ENCODE measurements around the gene MUC6. TPM values are rescaled to one million over a fixed set of nuclear protein-coding genes. Genes with fewer than 3 reads are reported as not detected.

MUC6 gene
- total RNA-seq, 3 donors from 2014 or later (not counting 1 experiment from before 2014, with no cell fraction given) = not detected

DNA sequence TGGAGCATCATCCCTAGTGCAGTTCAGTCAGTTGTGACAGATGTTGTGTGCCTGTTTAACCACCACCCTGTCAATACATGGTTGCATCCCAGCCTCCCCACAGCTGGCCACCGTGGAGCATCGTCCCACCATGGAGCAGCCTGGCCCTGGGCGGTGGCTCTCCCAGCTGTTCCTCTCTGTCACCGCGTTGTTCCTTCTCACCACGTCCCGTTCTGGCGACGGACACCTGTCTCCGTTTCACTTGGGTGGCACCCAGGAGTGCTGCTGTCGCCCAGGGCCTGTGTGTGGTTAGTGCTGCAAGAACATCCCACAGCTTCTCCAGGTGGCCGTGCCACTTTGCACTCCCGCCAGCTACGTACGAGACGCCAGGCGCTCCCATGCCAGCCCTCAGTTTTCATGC lies 26.5 kb downstream of the MUC6 start:
- Histone ChIP-seq H3K27ac (ENCODE audit: low read length) (no peak overlapping the region), H3K4me1 (ENCODE audit: control insufficient read depth, insufficient read depth, low read length) (no peaks in the 10 kb centered on the region), H3K36me3 (ENCODE audit: control insufficient read depth, insufficient read depth, low read length) (peaks cover 33% of the 10 kb centered on the region), H3K9me3 (ENCODE audit: control insufficient read depth, insufficient read depth, low read length) (no peaks in the 10 kb centered on the region), H3K4me3 (ENCODE audit: low read length) (no peak overlapping the region), H3K27me3 (ENCODE audit: control insufficient read depth, insufficient read depth, low read length) (no peaks in the 10 kb centered on the region)
- Mint-ChIP-seq H3K4me3 (no peak overlapping the region), H3K4me1 (no peaks in the 10 kb centered on the region), H3K27ac (no peak overlapping the region), H3K27me3 (ENCODE audit: low read depth in 2 of 2) (no peaks in the 10 kb centered on the region), H3K36me3 (no peaks in the 10 kb centered on the region), H3K9me3 (no peaks in the 10 kb centered on the region)
- no peak for DNase-seq
- TF ChIP-seq CTCF (IDR thresholded peaks at IDR 0.05) = no peak
- 97% methylated on average over 17 of the region's 17 CpGs for WGBS (ENCODE audit: insufficient coverage)
- no peak for ATAC-seq
- intact Hi-C loops (cut with micrococcal nuclease) = loop anchor here (10.0 kb wide), 1 partner anchor 65 kb away; no protein-coding TSS in a partner anchor

- Mint-ChIP-seq H3K27me3 (ENCODE audit: low read depth in 2 of 2) (no peaks in the 10 kb centered on the region), H3K4me1 (no peaks in the 10 kb centered on the region), H3K27ac (no peak overlapping the region), H3K36me3 (no peaks in the 10 kb centered on the region), H3K4me3 (no peak overlapping the region), H3K9me3 (no peaks in the 10 kb centered on the region)
- intact Hi-C loops (cut with micrococcal nuclease) = no loop called here
- no peak for DNase-seq
- Histone ChIP-seq H3K27me3 (ENCODE audit: control insufficient read depth, insufficient read depth, low read length) (no peaks in the 10 kb centered on the region), H3K27ac (ENCODE audit: low read length) (no peak overlapping the region), H3K4me3 (ENCODE audit: low read length) (no peak overlapping the region), H3K36me3 (ENCODE audit: control insufficient read depth, insufficient read depth, low read length) (peaks cover 37% of the 10 kb centered on the region), H3K4me1 (ENCODE audit: control insufficient read depth, insufficient read depth, low read length) (no peaks in the 10 kb centered on the region), H3K9me3 (ENCODE audit: control insufficient read depth, insufficient read depth, low read length) (no peaks in the 10 kb centered on the region)
- ATAC-seq = no peak
- TF ChIP-seq CTCF (IDR thresholded peaks at IDR 0.05) = no peak
- WGBS (ENCODE audit: insufficient coverage) = 90% methylated on average over 33 of the region's 33 CpGs
These were observed 27.1 kb downstream of the MUC6 start for GRCh38 chr11:1009371-1009770.

DNA sequence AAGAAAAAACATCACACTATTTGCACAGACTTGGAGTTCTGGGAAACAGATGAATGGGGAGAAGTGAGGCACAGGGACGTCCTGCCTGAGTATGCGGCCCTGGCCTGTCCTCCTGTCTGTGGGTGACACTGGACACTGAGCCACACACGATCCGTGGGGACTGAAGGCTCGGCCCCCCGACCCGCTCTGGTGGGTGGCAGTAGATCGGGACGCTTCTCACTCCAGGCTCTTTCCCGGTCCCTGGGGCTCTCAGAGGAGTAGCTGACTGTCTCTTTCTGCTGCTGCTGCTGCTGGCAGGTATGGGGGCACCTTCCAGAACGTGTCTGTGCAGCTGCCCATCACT lies 27.7 kb downstream of the MUC6 start:
- no peak overlapping the region for H3K4me3 Mint-ChIP-seq
- no peaks in the 10 kb centered on the region for H3K27me3 ChIP-seq (ENCODE audit: control insufficient read depth, insufficient read depth, low read length)
- H3K27ac ChIP-seq (ENCODE audit: low read length) = no peak overlapping the region
- 95% methylated on average over 11 of the region's 11 CpGs for WGBS (ENCODE audit: insufficient coverage)
- intact Hi-C loops (cut with micrococcal nuclease) = no loop called here
- no peak for TF ChIP-seq CTCF (IDR thresholded peaks at IDR 0.05)
- no peak overlapping the region for H3K4me3 ChIP-seq (ENCODE audit: low read length)
- no peaks in the 10 kb centered on the region for H3K4me1 Mint-ChIP-seq
- H3K9me3 ChIP-seq (ENCODE audit: control insufficient read depth, insufficient read depth, low read length) = no peaks in the 10 kb centered on the region
- no peaks in the 10 kb centered on the region for H3K9me3 Mint-ChIP-seq
- peaks cover 40% of the 10 kb centered on the region for H3K36me3 ChIP-seq (ENCODE audit: control insufficient read depth, insufficient read depth, low read length)
- no peak overlapping the region for H3K27ac Mint-ChIP-seq
- no peaks in the 10 kb centered on the region for H3K36me3 Mint-ChIP-seq
- DNase-seq (no peak), ATAC-seq (no peak)
- H3K27me3 Mint-ChIP-seq (ENCODE audit: low read depth in 2 of 2) = no peaks in the 10 kb centered on the region
- H3K4me1 ChIP-seq (ENCODE audit: control insufficient read depth, insufficient read depth, low read length) = no peaks in the 10 kb centered on the region

DNA sequence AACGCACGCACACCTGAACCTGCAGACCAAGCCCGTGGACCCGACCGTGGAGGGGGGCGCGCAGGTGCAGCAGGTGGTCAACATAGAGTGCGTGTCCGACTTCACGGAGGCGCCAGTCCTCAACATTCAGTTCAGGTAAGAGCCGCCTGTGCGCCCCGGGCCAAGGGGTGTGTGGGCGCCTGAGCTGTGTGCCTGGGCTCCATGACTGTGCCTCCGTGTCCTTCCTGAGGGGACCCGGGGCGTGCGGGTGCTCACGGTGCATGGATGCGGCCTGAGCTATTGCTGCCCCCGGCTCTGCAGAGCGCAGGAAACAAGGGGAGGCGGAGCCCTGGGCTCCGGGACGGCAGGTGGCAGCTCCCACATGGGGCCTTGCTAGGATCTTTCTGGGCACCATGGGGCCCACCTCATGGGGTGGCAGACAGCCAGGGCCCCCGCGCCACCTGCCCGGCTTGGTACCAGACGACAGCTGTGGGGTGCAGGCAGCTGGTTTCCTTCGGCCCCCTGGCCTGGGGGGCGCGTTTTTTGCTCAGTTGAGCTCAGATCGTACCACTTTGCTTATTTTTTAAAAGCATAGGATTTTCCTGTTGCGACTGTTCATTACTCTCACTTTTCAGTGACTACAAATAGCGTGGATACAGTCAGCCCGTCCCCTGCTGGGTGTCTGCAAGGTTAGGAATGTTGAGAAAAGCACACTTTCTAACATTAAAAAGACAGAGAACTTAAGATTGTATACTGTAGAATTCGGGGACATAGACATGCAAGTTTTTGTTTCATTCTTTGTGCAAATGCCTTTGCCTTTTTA lies 28.3 kb downstream of the MUC6 start:
- Histone ChIP-seq H3K4me3 (ENCODE audit: low read length) (no peak overlapping the region), H3K36me3 (ENCODE audit: control insufficient read depth, insufficient read depth, low read length) (peaks cover 46% of the 10 kb centered on the region), H3K4me1 (ENCODE audit: control insufficient read depth, insufficient read depth, low read length) (no peaks in the 10 kb centered on the region), H3K9me3 (ENCODE audit: control insufficient read depth, insufficient read depth, low read length) (no peaks in the 10 kb centered on the region), H3K27ac (ENCODE audit: low read length) (no peak overlapping the region), H3K27me3 (ENCODE audit: control insufficient read depth, insufficient read depth, low read length) (no peaks in the 10 kb centered on the region)
- Mint-ChIP-seq H3K4me1 (no peaks in the 10 kb centered on the region), H3K36me3 (no peaks in the 10 kb centered on the region), H3K27me3 (ENCODE audit: low read depth in 2 of 2) (no peaks in the 10 kb centered on the region), H3K27ac (no peak overlapping the region), H3K9me3 (no peaks in the 10 kb centered on the region), H3K4me3 (no peak overlapping the region)
- 97% methylated on average over 38 of the region's 38 CpGs for WGBS (ENCODE audit: insufficient coverage)
- no peak for TF ChIP-seq CTCF (IDR thresholded peaks at IDR 0.05)
- DNase-seq = no peak
- ATAC-seq = no peak
- intact Hi-C loops (cut with micrococcal nuclease) = no loop called here
